ENCODE results near the gene TMEM255B. TPM values are rescaled to one million over a fixed set of nuclear protein-coding genes. Genes with fewer than 3 reads are reported as not detected.

The TMEM255B gene
- total RNA-seq, 1 experiment from 2014 or later: 26.3 TPM

- in situ Hi-C loops (cut with HindIII; ENCODE audit: low pct_unique_long_range_greater_than_20kb, low sequenced_read_pairs): no loop called here
Measured at GRCh38 chr13:113811081-113811928, 52.3 kb downstream of the TMEM255B start.

More at GRCh38 chr13:113811081-113811928, 52.3 kb downstream of the TMEM255B start:
- Histone ChIP-seq H3K9me3 (ENCODE audit: control insufficient read depth, insufficient read depth, low read depth, low read length) (no peaks in the 10 kb centered on the region), H3K27ac (ENCODE audit: low read length) (no peak overlapping the region), H3K4me3 (ENCODE audit: low read depth in 2 of 2, low read length in 2 of 2) (no peak overlapping the region), H3K36me3 (ENCODE audit: control insufficient read depth, insufficient read depth, low read length) (peaks cover 3% of the 10 kb centered on the region; the same call in 1 of the 2 replicates), H3K27me3 (ENCODE audit: control insufficient read depth, insufficient read depth, low read length) (no peaks in the 10 kb centered on the region), H3K4me1 (ENCODE audit: control insufficient read depth, insufficient read depth, low read length) (peaks cover 8% of the 10 kb centered on the region)
- CTCF ChIA-PET: no interaction called here
- intact Hi-C loops (cut with micrococcal nuclease; ENCODE audit: unreplicated experiment): no loop called here
- no peak for ATAC-seq
- DNase-seq (ENCODE audit: low read depth, low spot score): no peak
- BruUV-seq (replicated peaks): no TSS peak
- TF ChIP-seq POLR2AphosphoS5 (IDR thresholded peaks at IDR 0.05; ENCODE audit: low read depth, low read length): no peak
- TF ChIP-seq REST (IDR thresholded peaks at IDR 0.05; ENCODE audit: insufficient read depth in 1 of 2, low read depth in 2 of 2, low read length in 1 of 2): no peak
- no peak for TF ChIP-seq SIN3A (IDR thresholded peaks at IDR 0.05; ENCODE audit: borderline replicate concordance, insufficient read depth, low read depth, low read length)
- TF ChIP-seq, protein P1, sequence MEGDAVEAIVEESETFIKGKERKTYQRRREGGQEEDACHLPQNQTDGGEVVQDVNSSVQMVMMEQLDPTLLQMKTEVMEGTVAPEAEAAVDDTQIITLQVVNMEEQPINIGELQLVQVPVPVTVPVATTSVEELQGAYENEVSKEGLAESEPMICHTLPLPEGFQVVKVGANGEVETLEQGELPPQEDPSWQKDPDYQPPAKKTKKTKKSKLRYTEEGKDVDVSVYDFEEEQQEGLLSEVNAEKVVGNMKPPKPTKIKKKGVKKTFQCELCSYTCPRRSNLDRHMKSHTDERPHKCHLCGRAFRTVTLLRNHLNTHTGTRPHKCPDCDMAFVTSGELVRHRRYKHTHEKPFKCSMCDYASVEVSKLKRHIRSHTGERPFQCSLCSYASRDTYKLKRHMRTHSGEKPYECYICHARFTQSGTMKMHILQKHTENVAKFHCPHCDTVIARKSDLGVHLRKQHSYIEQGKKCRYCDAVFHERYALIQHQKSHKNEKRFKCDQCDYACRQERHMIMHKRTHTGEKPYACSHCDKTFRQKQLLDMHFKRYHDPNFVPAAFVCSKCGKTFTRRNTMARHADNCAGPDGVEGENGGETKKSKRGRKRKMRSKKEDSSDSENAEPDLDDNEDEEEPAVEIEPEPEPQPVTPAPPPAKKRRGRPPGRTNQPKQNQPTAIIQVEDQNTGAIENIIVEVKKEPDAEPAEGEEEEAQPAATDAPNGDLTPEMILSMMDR (IDR thresholded peaks at IDR 0.05): no peak
- TF ChIP-seq TCF7L2 (IDR thresholded peaks at IDR 0.05; ENCODE audit: low read depth, low read length): no peak
- POLR2A ChIA-PET: no interaction called here

Data from Panc1 (cell line).